ENCODE data around the gene AUNIP.

DNA sequence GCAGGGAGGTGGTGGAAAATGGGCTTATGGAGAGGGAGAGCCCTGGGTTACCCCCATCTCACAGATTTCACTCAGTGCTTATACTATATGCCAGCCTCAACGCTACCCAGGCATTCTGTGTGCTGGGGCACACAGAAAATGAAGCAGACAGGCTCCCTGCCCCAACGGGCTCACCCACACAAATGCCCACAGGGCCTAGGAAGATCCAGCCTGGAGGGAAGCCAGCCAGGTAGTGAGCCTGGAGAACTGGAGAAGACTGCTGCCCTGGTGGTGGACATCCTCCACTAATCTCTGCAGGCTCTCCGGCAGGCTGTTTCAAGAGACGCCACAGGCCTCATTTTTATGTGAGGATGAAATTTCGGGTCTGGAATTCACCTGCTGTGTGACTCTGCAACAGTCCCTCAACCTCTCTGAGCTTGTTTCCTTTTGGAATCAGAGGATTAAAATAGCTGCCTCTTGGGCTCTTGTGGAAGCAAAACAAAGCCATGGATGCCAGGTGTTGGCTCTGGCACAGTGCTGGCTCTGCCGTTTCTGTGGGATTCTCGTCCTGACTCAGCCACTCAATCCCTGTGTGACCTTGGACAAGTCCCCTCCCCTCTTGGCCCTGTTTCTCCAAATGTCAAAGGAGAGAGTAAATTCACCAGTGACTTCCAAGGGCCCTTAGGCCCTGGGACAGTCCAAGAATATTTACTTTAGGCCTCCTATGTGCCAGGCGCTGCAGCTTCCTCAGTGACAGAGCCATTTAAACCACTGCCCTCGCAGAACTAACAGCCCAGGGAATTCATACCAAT lies 12.6 kb upstream of the AUNIP start:
- TF ChIP-seq, protein P1, sequence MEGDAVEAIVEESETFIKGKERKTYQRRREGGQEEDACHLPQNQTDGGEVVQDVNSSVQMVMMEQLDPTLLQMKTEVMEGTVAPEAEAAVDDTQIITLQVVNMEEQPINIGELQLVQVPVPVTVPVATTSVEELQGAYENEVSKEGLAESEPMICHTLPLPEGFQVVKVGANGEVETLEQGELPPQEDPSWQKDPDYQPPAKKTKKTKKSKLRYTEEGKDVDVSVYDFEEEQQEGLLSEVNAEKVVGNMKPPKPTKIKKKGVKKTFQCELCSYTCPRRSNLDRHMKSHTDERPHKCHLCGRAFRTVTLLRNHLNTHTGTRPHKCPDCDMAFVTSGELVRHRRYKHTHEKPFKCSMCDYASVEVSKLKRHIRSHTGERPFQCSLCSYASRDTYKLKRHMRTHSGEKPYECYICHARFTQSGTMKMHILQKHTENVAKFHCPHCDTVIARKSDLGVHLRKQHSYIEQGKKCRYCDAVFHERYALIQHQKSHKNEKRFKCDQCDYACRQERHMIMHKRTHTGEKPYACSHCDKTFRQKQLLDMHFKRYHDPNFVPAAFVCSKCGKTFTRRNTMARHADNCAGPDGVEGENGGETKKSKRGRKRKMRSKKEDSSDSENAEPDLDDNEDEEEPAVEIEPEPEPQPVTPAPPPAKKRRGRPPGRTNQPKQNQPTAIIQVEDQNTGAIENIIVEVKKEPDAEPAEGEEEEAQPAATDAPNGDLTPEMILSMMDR (IDR thresholded peaks at IDR 0.05), result no peak
- no peak for TF ChIP-seq EP300 (IDR thresholded peaks at IDR 0.05)

All from ovary (tissue), 3 donors.